ENCODE data around the gene UNC13C.

- TF ChIP-seq RFX5 (IDR thresholded peaks at IDR 0.05; ENCODE audit: low read length), result no peak
- TF ChIP-seq POLR2AphosphoS5 (IDR thresholded peaks at IDR 0.05; ENCODE audit: low read depth, low read length), result no peak
- peak; percentile 80 for TF ChIP-seq CTCF (IDR thresholded peaks at IDR 0.05)
- no peak for TF ChIP-seq NRF1 (IDR thresholded peaks at IDR 0.05; ENCODE audit: low read depth, low read length)
- TF ChIP-seq YY1 (IDR thresholded peaks at IDR 0.05; ENCODE audit: low read depth), result no peak
- peak; percentile 31; the same call in 1 of the 2 replicates for TF ChIP-seq SMC3 (IDR thresholded peaks at IDR 0.05; ENCODE audit: low read depth, low read length)
- no peak for TF ChIP-seq TAF1 (IDR thresholded peaks at IDR 0.05; ENCODE audit: borderline replicate concordance, low read depth, low read length)
- TF ChIP-seq FOXJ3 (CRISPR knock-in tag; IDR thresholded peaks at IDR 0.05), result no peak
- TF ChIP-seq REST (IDR thresholded peaks at IDR 0.05; ENCODE audit: low read depth, low read length), result no peak
- no peak for TF ChIP-seq GABPA (IDR thresholded peaks at IDR 0.05; ENCODE audit: low read depth)
Observed at GRCh38 chr15:54082836-54083492, 104.7 kb downstream of the UNC13C start.
